HFFc6 (cell line): ENCODE measurements around the gene FGA. TPM values are rescaled to one million over a fixed set of nuclear protein-coding genes. Genes with fewer than 3 reads are reported as not detected.

Source experiments
- DNase-seq: peaks from one replicate; pipeline ENCODE4 v3.0.0-alpha.2; 2018
- H3K27ac Mint-ChIP-seq: 2 replicates; pipeline ENCODE4 v1.8.0; 2020; ENCODE audit warnings: mild to moderate bottlenecking, mixed read lengths
- H3K27me3 Mint-ChIP-seq: 2 replicates; pipeline ENCODE4 v1.8.0; 2021; ENCODE audit warnings: mild to moderate bottlenecking, moderate library complexity, mixed read lengths; ENCODE audit not compliant: insufficient read depth
- H3K36me3 Mint-ChIP-seq: 2 replicates; pipeline ENCODE4 v1.8.0; 2021; ENCODE audit warnings: low read depth, mixed read lengths
- H3K4me1 Mint-ChIP-seq: 2 replicates; pipeline ENCODE4 v1.8.0; 2020; ENCODE audit warnings: low read depth, mixed read lengths
- H3K4me3 Mint-ChIP-seq: 2 replicates; pipeline ENCODE4 v1.8.0; 2020; ENCODE audit warnings: mild to moderate bottlenecking, moderate library complexity, mixed read lengths
- H3K9me3 Mint-ChIP-seq: 2 replicates; pipeline ENCODE4 v1.8.0; 2020; ENCODE audit warnings: mild to moderate bottlenecking, mixed read lengths
- CTCF ChIP-seq: fragments of 200-600 bp; sonication (generic); IDR thresholded peaks from 2 replicates; pipeline ENCODE4 v1.5.0; 2021; ENCODE audit warnings: antibody characterized with exemption, mild to moderate bottlenecking
- total RNA-seq, 6 experiments: library from RNA; stranded (reverse); fragmentation: NEBNext Ultra II Directional; extraction: Animal tissue kit (Norgen Biotek cat#: 25700); gene quantifications; 2 replicates in 1 of 6; 3 replicates in 5 of 6; pipeline ENCODE4 v1.2.3, GENCODE V29; 2021

The FGA gene
- total RNA-seq, 6 experiments from 2014 or later, result not detected

GRCh38 chr4:154545689-154546088, 44.9 kb downstream of the FGA start:
- peak; percentile 53 for TF ChIP-seq CTCF
- Mint-ChIP-seq H3K4me3 (no peak overlapping the region), H3K36me3 (peaks cover 42% of the 10 kb centered on the region), H3K9me3 (no peaks in the 10 kb centered on the region), H3K27me3 (no peaks in the 10 kb centered on the region), H3K27ac (no peak overlapping the region), H3K4me1 (peaks cover 14% of the 10 kb centered on the region)
- no peak for DNase-seq

GRCh38 chr4:154542271-154542879, 48.2 kb downstream of the FGA start:
- no peaks in the 10 kb centered on the region for H3K27me3 Mint-ChIP-seq
- no peak overlapping the region for H3K4me3 Mint-ChIP-seq
- no peak overlapping the region for H3K27ac Mint-ChIP-seq
- no peak for DNase-seq
- no peak for TF ChIP-seq CTCF
- H3K36me3 Mint-ChIP-seq, result peaks cover 45% of the 10 kb centered on the region
- no peaks in the 10 kb centered on the region for H3K9me3 Mint-ChIP-seq
- no peaks in the 10 kb centered on the region for H3K4me1 Mint-ChIP-seq

Other genes starting within 250 kb of the FGA start
- not detected for gene DCHS2, start 98.9 kb downstream of the FGA start, total RNA-seq
- 100 to 1,000 TPM in 1 of 6 experiments, 10 to 100 TPM in 5; 93.8 to 101 (median 95.3) TPM for gene PLRG1, start 40.3 kb downstream of the FGA start, total RNA-seq
- not detected for gene FGB, start 27.7 kb downstream of the FGA start, total RNA-seq
- gene FGG, start 21.9 kb upstream of the FGA start, total RNA-seq, result not detected
- gene LRAT, start 153.3 kb upstream of the FGA start, total RNA-seq, result not detected
- gene RBM46, start 190.5 kb upstream of the FGA start, total RNA-seq, result not detected